HG03159 (cell line): ENCODE measurements around the gene COL5A1.

Experiments used
- ATAC-seq: cut with Tn5 transposase; IDR thresholded peaks from one replicate; pipeline ENCODE4 v1.9.1; 2021; ENCODE audit warnings: mild to moderate bottlenecking, moderate library complexity; ENCODE audit not compliant: unreplicated experiment

The COL5A1 gene

GRCh38 chr9:134606951-134607731 is 34.5 kb upstream of the COL5A1 start:
- no peak for ATAC-seq

GRCh38 chr9:134607971-134608370 is 33.6 kb upstream of the COL5A1 start:
- no peak for ATAC-seq

GRCh38 chr9:134611046-134611445 is 30.6 kb upstream of the COL5A1 start:
- no peak for ATAC-seq

- no peak for ATAC-seq
Observed at GRCh38 chr9:134612309-134612708, 29.3 kb upstream of the COL5A1 start.

- ATAC-seq = no peak
Observed at GRCh38 chr9:134612715-134613114, 28.9 kb upstream of the COL5A1 start.

GRCh38 chr9:134614256-134614655 is 27.3 kb upstream of the COL5A1 start:
- no peak for ATAC-seq

- no peak for ATAC-seq
Observed at GRCh38 chr9:134616341-134616740, 25.3 kb upstream of the COL5A1 start.

- ATAC-seq = no peak
Observed at GRCh38 chr9:134617246-134617645, 24.4 kb upstream of the COL5A1 start.

GRCh38 chr9:134617836-134618162 is 23.8 kb upstream of the COL5A1 start:
- no peak for ATAC-seq

GRCh38 chr9:134618163-134618832 is 23.3 kb upstream of the COL5A1 start:
- ATAC-seq = no peak

GRCh38 chr9:134618833-134619447 is 22.7 kb upstream of the COL5A1 start:
- no peak for ATAC-seq

GRCh38 chr9:134619448-134619982 is 22.1 kb upstream of the COL5A1 start:
- ATAC-seq = no peak

GRCh38 chr9:134619983-134620661 is 21.5 kb upstream of the COL5A1 start:
- ATAC-seq = no peak

- no peak for ATAC-seq
Observed at GRCh38 chr9:134620751-134621557, 20.6 kb upstream of the COL5A1 start.

GRCh38 chr9:134621558-134622110 is 20.0 kb upstream of the COL5A1 start:
- ATAC-seq = no peak

GRCh38 chr9:134622896-134623257 is 18.7 kb upstream of the COL5A1 start:
- no peak for ATAC-seq

- no peak for ATAC-seq
Observed at GRCh38 chr9:134623258-134624066, 18.1 kb upstream of the COL5A1 start.

GRCh38 chr9:134624137-134624591 is 17.4 kb upstream of the COL5A1 start:
- no peak for ATAC-seq

GRCh38 chr9:134624621-134625181 is 16.9 kb upstream of the COL5A1 start:
- no peak for ATAC-seq
